ENCODE results near the gene ZMPSTE24.
A peak's percentile ranks its signal among the peaks of the same experiment; 100 is the strongest.
"Not testable (repeated sequence)": the region's sequence is repeated elsewhere in the genome, so short reads cannot be mapped to it uniquely, and the experiment has no call there.

Gene ZMPSTE24

DNA sequence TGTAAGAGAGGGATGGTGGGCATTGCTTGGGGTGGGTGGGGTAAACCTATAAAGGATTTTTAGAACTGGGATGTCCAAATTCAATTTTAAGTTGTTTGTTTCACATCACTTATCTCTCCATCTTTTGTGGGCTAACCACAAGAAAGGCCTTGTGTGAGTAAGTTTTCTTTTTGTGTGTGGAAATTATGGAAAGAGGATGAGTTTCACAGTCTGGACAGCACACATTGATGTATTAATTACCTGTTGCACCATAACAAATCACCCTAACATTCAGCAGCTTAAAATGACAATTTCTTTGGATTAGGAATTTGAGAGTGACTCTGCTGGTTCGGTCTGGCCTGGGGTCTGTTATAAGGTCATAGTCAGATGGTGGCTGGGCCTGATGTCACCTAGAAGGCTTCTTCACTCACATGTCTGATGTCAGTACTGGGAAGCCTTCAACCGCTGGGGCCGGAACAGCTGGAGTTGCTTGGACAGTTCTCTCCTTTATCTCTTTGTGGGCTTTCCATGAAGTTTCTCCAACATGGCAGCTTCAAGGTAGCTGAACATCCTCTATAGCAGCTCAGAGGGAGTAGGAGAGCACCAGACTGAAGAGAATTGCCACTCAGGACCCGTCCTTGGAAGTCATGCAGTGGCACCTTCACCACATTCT, 61.1 kb downstream of the ZMPSTE24 start:
- no peak for DNase-seq (ENCODE audit: low read depth in 3 of 3)

DNA sequence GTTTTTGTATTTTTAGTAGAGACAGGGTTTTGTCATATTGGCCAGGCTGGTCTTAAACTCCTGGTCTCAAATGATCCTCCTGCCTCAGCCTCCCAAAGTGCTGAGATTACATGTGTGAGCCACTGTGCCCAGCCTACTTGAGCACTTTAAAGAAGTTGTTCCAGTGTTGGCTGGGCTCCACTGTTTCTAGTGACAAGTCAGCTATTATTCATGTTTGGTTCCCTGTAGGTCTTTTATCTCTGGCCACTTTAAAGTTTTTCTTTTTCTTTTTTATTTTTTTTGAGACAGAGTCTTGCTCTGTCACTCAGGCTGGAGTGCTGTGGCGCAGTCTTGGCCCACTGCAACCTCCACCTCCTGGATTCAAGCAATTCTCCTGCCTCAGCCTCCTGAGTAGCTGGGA, 73.4 kb downstream of the ZMPSTE24 start:
- not testable (repeated sequence) for DNase-seq (ENCODE audit: low read depth in 3 of 3)

DNA sequence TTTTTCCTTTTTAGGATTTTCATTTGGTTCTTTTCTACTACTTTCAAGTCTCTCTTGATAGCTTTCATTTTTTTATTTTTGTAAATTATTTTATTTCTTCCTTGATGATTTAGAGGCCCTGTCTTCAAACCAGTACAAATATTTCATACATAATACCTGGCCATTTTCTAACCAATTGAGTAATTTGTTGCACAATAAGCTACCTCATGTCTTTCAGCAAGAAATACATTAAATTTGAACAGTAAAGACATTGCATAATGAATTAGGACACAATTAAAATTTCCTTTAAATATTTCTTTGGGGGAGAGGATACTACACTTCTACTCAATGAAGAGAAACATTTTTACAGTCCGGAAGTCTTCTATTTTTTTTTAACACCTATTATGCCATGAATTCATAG, 74.7 kb downstream of the ZMPSTE24 start:
- DNase-seq (ENCODE audit: low read depth in 3 of 3): no peak

DNA sequence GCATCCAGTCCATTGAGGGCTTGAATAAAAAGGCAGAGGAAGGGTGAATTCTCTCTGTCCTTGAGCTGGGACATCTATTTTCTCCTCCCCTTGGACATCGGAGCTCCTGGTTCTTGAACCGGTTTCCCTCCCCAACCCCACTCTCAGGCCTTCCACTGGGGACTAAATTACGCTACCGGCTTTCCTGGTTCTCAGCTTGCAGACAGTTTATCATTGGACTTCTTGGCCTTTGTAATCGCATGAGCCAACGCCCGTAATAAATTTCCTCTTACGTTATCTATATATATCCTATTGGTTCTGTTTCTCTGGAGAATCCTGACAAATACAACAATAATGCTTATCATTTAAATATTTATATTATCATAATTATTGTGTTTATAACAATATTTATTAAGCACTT, 79.4 kb downstream of the ZMPSTE24 start:
- DNase-seq (ENCODE audit: low read depth in 3 of 3): no peak

- DNase-seq (ENCODE audit: low read depth in 3 of 3): peak; percentile 82 to 83 (median 83)
Measured at GRCh38 chr1:40338745-40339419, 80.8 kb downstream of the ZMPSTE24 start.

GRCh38 chr1:40339420-40340323, 81.6 kb downstream of the ZMPSTE24 start:
- no peak for DNase-seq (ENCODE audit: low read depth in 3 of 3)

- no peak for DNase-seq (ENCODE audit: low read depth in 3 of 3)
Measured at GRCh38 chr1:40341491-40342380, 83.7 kb downstream of the ZMPSTE24 start.

GRCh38 chr1:40342381-40342717, 84.3 kb downstream of the ZMPSTE24 start:
- not testable (repeated sequence) for DNase-seq (ENCODE audit: low read depth in 3 of 3)

All from stimulated activated CD4-positive, alpha-beta T cell treated with anti-CD3 and anti-CD28 coated beads, TNF-alpha, amount 100 ng/mL, for 4 hours (primary cell).